Measurements from ENCODE around the gene SGSM1.

- TF ChIP-seq CTCF (IDR thresholded peaks at IDR 0.05 in 2 of 3, conservative IDR thresholded peaks at IDR 0.05 in 1 of 3; ENCODE audit: control insufficient read depth in 2 of 3, extremely low read depth in 1 of 3, insufficient read depth in 1 of 3, low read depth in 3 of 3, low read length in 3 of 3): no peak
- TF ChIP-seq POLR2AphosphoS2 (IDR thresholded peaks at IDR 0.05; ENCODE audit: low read depth, low read length): no peak
- no peak for TF ChIP-seq ZBTB33 (IDR thresholded peaks at IDR 0.05)
- TF ChIP-seq FOXK2 (IDR thresholded peaks at IDR 0.05): no peak
- TF ChIP-seq TCF12 (IDR thresholded peaks at IDR 0.05; ENCODE audit: low read depth, low read length): no peak
- no peak for TF ChIP-seq JUNB (IDR thresholded peaks at IDR 0.05)
- TF ChIP-seq POLR2AphosphoS5 (IDR thresholded peaks at IDR 0.05; ENCODE audit: low read length): no peak
- no peak for TF ChIP-seq CHD2 (IDR thresholded peaks at IDR 0.05; ENCODE audit: borderline replicate concordance, low read depth, low read length)
- TF ChIP-seq, protein P1, sequence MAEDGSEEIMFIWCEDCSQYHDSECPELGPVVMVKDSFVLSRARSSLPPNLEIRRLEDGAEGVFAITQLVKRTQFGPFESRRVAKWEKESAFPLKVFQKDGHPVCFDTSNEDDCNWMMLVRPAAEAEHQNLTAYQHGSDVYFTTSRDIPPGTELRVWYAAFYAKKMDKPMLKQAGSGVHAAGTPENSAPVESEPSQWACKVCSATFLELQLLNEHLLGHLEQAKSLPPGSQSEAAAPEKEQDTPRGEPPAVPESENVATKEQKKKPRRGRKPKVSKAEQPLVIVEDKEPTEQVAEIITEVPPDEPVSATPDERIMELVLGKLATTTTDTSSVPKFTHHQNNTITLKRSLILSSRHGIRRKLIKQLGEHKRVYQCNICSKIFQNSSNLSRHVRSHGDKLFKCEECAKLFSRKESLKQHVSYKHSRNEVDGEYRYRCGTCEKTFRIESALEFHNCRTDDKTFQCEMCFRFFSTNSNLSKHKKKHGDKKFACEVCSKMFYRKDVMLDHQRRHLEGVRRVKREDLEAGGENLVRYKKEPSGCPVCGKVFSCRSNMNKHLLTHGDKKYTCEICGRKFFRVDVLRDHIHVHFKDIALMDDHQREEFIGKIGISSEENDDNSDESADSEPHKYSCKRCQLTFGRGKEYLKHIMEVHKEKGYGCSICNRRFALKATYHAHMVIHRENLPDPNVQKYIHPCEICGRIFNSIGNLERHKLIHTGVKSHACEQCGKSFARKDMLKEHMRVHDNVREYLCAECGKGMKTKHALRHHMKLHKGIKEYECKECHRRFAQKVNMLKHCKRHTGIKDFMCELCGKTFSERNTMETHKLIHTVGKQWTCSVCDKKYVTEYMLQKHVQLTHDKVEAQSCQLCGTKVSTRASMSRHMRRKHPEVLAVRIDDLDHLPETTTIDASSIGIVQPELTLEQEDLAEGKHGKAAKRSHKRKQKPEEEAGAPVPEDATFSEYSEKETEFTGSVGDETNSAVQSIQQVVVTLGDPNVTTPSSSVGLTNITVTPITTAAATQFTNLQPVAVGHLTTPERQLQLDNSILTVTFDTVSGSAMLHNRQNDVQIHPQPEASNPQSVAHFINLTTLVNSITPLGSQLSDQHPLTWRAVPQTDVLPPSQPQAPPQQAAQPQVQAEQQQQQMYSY (CRISPR knock-in tag; IDR thresholded peaks at IDR 0.05): no peak
These were observed 73.0 kb downstream of the SGSM1 start for GRCh38 chr22:24878969-24879368.

All from GM12878 (cell line).